T-helper 2 cell treated with Interferon-gamma antibody and Interleukin-4, amounts not matched to agents 100 ng/mL and 5 ng/mL, for 36 hours (primary cell): ENCODE results near the gene TBC1D4. TPM values are rescaled to one million over a fixed set of nuclear protein-coding genes. Genes with fewer than 3 reads are reported as not detected.
"Not testable (repeated sequence)": the region's sequence is repeated elsewhere in the genome, so short reads cannot be mapped to it uniquely, and the experiment has no call there.

Source experiments
- intact Hi-C: fragments of 100-400 bp; cut with micrococcal nuclease; formaldehyde crosslinking; loops from one replicate; pipeline ENCODE4 v1.15.1; 2023
- total RNA-seq: library from RNA; stranded (reverse); gene quantifications from 2 replicates; pipeline ENCODE4 v1.2.3, GENCODE V29; 2022

TBC1D4 gene
- total RNA-seq, 1 donor from 2014 or later = 23.3 TPM

DNA sequence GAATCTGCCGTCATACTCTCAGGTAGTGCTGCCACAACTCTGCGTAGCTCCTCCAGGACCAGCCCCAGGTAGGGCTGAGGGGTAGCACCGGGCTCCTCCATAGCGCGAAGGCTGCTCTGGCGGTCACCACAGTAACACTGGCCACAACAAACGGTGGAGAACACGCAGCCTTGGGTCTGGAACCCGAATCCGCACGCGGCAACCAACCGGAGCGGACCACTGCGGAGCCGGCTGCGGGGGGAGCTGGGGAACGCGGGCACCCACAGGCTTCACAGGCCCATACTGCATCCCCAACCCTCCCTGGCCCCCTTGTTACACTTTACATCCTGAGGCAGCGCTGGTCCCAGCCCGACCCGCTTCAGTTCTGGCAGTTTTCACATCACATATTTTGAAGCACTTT, 241.7 kb downstream of the TBC1D4 start:
- intact Hi-C loops = not testable (repeated sequence)

DNA sequence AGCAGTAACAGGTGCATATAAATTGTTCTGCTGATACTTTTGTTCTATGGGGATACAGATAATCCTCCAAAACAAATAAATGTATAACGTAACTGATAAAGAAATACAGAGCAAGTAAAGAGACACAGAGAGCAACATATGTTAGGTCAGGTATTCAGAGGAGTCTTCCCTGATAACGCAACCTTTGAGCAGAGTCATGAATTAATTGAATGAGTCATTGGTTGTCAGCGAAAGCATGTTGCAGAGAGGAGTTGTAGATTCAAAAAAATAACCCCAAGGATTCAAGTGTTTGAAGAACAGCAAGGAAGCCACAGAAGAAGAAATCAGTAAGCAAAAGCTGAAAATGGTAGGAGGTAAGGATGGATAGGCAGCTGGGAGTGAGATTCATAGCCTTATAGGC, 245.2 kb downstream of the TBC1D4 start:
- intact Hi-C loops = no loop called here

Other genes with a start within 250 kb of the TBC1D4 start
- gene COMMD6, start 55.7 kb upstream of the TBC1D4 start, total RNA-seq = 129 and 131 TPM in 2 replicates
- 37.9 and 41.6 TPM in 2 replicates for gene UCHL3, start 67.6 kb upstream of the TBC1D4 start, total RNA-seq
- 13.5 and 15.2 TPM in 2 replicates for gene LMO7, start 154.2 kb upstream of the TBC1D4 start, total RNA-seq